Memory B cell (primary cell): Measurements from ENCODE around the gene COL4A2.

ENCODE experiments used
- ATAC-seq: fragments of 150-1000 bp; cut with Tn5 transposase; 2 replicates; pipeline ENCODE4 v1.10.0; 2021; ENCODE audit warnings: low read depth, mild to moderate bottlenecking, moderate library complexity
- DNase-seq, 2 donors: peaks; one replicate each; pipeline ENCODE4 v3.0.0; 2022; ENCODE audit warnings: low spot score in 2 of 2
- H3K27ac Mint-ChIP-seq: one replicate; pipeline ENCODE4 v1.8.0; 2022; ENCODE audit warnings: mild to moderate bottlenecking, moderate library complexity, mixed read lengths
- H3K27me3 Mint-ChIP-seq: one replicate; pipeline ENCODE4 v1.8.0; 2022; ENCODE audit warnings: mixed read lengths
- H3K36me3 Mint-ChIP-seq: one replicate; pipeline ENCODE4 v1.8.0; 2022; ENCODE audit warnings: mild to moderate bottlenecking, mixed read lengths
- H3K4me1 Mint-ChIP-seq: one replicate; pipeline ENCODE4 v1.8.0; 2022; ENCODE audit warnings: mixed read lengths
- H3K4me3 Mint-ChIP-seq: one replicate; pipeline ENCODE4 v1.8.0; 2022; ENCODE audit warnings: mild to moderate bottlenecking, moderate library complexity, mixed read lengths
- H3K9me3 Mint-ChIP-seq: one replicate; pipeline ENCODE4 v1.8.0; 2022; ENCODE audit warnings: mixed read lengths

COL4A2 gene

DNA sequence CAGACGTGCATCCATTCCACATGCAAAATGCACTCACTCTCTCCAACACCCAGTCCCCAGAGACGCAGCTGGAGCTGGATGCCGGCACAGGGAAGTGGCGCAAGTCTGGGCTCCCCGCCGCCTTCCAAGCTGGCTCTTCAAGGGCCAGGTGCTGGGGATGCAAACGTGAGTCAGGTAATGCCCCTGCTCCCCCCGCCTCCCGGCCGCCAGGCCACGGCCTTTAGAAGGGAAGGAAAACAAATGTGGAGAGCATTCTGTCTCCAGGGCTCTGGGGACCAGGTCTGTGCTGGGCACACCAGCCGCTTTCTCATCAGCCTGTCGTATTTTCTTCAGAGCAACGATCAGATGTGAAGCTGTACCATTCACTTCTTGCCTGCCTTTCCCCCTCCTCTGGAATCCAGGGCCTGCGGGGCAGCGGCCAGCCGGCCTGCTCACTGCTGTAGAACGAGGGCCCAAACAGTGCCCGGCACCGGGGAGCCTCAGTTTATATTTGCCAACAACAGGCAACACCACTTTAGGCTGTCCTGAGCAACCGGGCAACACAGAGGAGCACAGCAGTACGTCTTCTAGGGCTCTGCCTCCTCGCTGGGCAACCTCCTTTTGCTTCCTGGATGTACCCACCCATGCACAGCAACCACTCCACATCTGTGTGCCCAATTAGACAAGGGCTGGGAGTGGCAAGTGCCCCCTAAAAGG is 250.7 kb downstream of the COL4A2 start:
- Mint-ChIP-seq H3K27me3 (no peaks in the 10 kb centered on the region), H3K4me3 (no peak overlapping the region), H3K4me1 (peaks cover 23% of the 10 kb centered on the region), H3K9me3 (peaks cover 5% of the 10 kb centered on the region), H3K36me3 (peaks cover 5% of the 10 kb centered on the region), H3K27ac (no peak overlapping the region)
- no peak for DNase-seq
- no peak for ATAC-seq

DNA sequence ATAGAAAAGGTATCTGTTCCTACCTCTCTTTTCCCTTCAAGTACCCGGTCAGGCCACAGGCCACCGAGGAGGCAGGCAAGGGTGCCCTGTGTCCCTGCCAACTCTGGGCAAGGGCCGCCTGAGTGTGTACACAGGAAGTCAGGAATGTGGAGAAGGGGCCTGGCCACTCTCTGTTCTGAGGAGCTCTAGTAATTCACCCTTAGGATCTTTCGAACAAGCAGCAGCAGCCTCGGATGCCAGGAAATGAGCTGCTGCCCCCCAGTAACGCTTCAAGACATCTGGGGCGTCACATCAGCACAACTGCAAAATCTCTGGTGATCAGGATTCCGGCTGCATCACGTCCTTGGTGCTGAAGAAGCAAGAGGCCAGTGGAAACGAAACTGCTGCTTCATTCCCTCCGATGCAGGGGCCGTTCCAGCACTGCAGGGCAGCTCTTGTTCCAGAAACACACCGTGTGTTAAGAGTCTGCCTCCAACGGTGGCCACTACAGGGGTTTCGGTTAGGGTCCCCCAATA is 252.4 kb downstream of the COL4A2 start:
- Mint-ChIP-seq H3K27ac (peak overlapping the region; percentile 87), H3K4me3 (peak overlapping the region; percentile 27), H3K9me3 (peaks cover 5% of the 10 kb centered on the region), H3K4me1 (peaks cover 23% of the 10 kb centered on the region), H3K36me3 (peaks cover 5% of the 10 kb centered on the region), H3K27me3 (peaks cover 3% of the 10 kb centered on the region)
- ATAC-seq (no peak), DNase-seq (no peak)

DNA sequence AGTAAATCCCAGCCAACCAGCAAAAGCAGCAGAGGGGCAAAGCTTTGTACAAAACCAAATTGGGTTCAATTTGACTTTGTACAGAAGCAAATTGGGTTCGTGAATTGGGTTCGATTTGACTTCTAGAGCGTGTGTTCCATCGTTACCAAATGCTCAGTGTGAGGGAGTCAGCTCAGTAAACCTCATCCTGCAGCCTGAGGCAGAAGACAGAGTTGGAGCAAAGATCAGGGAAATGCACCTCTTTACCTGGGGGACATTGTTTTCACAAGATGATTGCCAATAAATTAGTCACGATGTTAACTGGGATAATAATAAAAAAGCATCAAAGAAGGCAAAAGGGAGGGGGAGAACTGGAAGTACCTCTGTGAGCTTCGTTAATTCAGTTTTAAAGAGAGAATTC is 252.9 kb downstream of the COL4A2 start:
- Mint-ChIP-seq H3K4me3 (peak overlapping the region; percentile 27), H3K27ac (peak overlapping the region; percentile 87), H3K4me1 (peaks cover 23% of the 10 kb centered on the region)

DNA sequence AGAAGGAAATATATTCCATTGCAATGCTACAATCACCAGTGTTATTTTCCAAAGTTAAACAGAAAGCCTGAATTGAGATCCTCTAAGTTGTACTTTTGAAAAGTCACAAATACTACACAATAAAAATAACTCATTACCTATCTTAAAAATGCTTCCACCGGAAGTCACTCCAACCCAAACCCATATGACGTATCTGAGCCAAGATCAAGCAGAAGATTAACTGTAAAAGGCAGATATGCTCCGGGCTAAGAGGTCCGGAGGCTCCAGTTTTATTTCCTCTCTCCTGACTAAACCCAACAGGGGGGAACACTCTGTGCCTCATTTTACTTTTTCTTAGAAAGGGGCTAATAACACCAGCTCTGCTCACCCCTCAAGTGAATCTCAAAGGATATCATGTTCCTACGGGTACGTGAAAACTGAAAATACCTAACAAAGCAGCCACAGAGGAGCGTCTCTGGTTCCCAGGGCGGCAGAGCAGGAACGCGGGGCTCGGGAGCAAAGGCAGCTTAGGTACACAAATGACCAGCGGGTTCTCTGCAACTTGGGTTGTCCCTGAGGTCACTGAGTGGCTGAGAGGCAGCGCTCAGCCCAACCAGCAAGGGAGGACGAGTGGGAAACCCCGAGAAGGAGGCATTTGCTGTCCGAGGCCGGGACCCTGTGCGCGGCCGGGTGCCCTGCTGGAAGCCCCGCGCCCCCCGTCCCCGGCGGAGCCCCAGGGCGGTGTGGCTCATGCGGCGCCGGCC is 253.7 kb downstream of the COL4A2 start:
- Mint-ChIP-seq H3K9me3 (peaks cover 5% of the 10 kb centered on the region), H3K27ac (peak overlapping the region; percentile 87), H3K4me3 (peak overlapping the region; percentile 98), H3K36me3 (peaks cover 5% of the 10 kb centered on the region), H3K4me1 (peaks cover 17% of the 10 kb centered on the region), H3K27me3 (peaks cover 3% of the 10 kb centered on the region)
- no peak for ATAC-seq
- DNase-seq, result peak in 1 of 2 donors; percentile 34

More for the DNA sequence above, 252.9 kb downstream of the COL4A2 start:
- peaks cover 5% of the 10 kb centered on the region for H3K36me3 Mint-ChIP-seq
- DNase-seq (no peak), ATAC-seq (no peak)
- peaks cover 3% of the 10 kb centered on the region for H3K27me3 Mint-ChIP-seq
- H3K9me3 Mint-ChIP-seq, result peaks cover 5% of the 10 kb centered on the region

DNA sequence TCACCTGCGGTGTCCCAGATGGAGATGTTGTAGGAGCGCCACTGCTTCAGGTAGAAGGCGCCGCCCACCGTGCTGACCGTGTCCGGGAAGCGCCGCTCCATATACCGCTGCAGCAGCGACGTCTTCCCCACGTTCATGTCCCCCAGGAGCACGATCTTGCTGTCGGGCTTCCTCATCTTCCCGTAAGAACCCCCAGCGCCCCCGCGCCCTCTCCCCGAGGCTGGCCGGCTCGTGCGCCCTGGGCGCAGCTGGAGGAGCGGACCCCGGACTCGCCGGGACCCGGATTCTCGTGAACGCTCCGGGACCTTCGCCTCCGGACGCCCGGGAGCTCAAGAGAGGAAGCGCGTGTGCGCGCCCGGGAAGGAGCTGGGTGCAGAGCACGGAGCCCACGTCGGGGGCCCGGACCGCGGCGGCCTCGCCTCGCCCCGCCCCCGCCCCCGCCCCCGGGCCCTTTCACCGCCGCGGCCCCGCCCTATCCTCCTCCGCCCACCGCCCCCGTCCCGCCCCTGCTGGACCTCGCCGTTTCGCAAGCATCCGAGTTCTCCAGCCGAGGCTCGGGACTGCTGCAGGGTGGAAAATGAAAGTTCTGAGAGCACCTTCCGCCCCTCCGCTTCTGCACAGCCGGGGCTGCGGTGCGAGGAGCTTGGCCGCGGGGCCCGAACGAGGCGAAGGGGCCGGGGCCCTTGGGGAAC is 254.4 kb downstream of the COL4A2 start, which contains the start of gene RAB20:
TSS of gene RAB20 (minus strand) at position 379 of the 692 bp plus-strand sequence. CDS start at position 176, 203 bp downstream.
- peaks cover 3% of the 10 kb centered on the region for H3K27me3 Mint-ChIP-seq
- peak; percentile 75 for ATAC-seq
- peak within 1 kb of the TSS; percentile 98 for H3K4me3 Mint-ChIP-seq
- peaks cover 5% of the 10 kb centered on the region for H3K36me3 Mint-ChIP-seq
- DNase-seq, result peak; percentile 53 to 61
- H3K4me1 Mint-ChIP-seq, result peaks cover 13% of the 10 kb centered on the region
- H3K27ac Mint-ChIP-seq, result peak within 1 kb of the TSS; percentile 88
- H3K9me3 Mint-ChIP-seq, result peaks cover 5% of the 10 kb centered on the region

DNA sequence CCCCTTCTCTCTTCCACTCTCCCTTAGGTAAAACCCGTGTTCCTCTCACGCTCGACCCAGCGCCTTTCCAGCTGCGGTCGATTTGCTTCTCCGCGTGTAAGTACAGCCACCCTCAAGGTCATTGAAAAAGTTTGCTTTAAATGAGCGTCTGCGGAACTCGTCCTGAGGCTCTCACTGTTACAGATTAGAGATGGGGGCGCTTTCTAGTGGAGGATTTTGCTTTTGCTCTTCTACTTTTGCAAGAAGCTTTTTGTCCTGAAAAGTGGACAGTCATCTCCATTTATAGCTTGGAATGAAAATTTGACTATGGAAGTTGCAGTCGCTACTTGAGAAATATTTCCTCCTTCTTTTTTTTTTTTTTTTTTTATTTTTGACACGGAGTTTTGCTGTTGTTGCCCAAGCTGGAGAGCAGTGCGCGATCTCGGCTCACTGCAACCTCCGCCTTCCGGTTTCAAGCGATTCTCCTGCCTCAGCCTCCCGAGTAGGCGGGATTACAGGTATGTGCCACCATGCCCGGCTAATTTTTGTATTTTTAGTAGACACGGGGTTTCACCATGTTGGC is 255.0 kb downstream of the COL4A2 start:
- Mint-ChIP-seq H3K4me1 (peaks cover 9% of the 10 kb centered on the region), H3K9me3 (peaks cover under 1% of the 10 kb centered on the region), H3K4me3 (peak overlapping the region; percentile 98), H3K36me3 (peaks cover under 1% of the 10 kb centered on the region), H3K27ac (peak overlapping the region; percentile 88), H3K27me3 (peaks cover 4% of the 10 kb centered on the region)
- no peak for ATAC-seq
- no peak for DNase-seq
